HG03558 (cell line): ENCODE data around the gene FLT1.

Source experiments
- ATAC-seq: cut with Tn5 transposase; IDR thresholded peaks from one replicate; pipeline ENCODE4 v1.9.1; 2021; ENCODE audit warnings: moderate number of reproducible peaks; ENCODE audit not compliant: unreplicated experiment; ENCODE audit errors: extremely low read depth

Gene FLT1

GRCh38 chr13:28408863-28409262 lies 86.1 kb downstream of the FLT1 start:
- no peak for ATAC-seq

GRCh38 chr13:28408235-28408848 lies 86.6 kb downstream of the FLT1 start:
- ATAC-seq = no peak

- ATAC-seq = no peak
Observed at GRCh38 chr13:28406733-28407266, 88.1 kb downstream of the FLT1 start.

- ATAC-seq = no peak
Observed at GRCh38 chr13:28402057-28402381, 92.9 kb downstream of the FLT1 start.

- no peak for ATAC-seq
Observed at GRCh38 chr13:28401303-28402056, 93.4 kb downstream of the FLT1 start.

- no peak for ATAC-seq
Observed at GRCh38 chr13:28396053-28396452, 98.9 kb downstream of the FLT1 start.

- no peak for ATAC-seq
Observed at GRCh38 chr13:28394422-28394821, 100.5 kb downstream of the FLT1 start.

GRCh38 chr13:28392896-28393505 lies 101.9 kb downstream of the FLT1 start:
- no peak for ATAC-seq

GRCh38 chr13:28392428-28392827 lies 102.5 kb downstream of the FLT1 start:
- ATAC-seq = no peak

GRCh38 chr13:28387740-28388501 lies 107.0 kb downstream of the FLT1 start:
- ATAC-seq = no peak

GRCh38 chr13:28385362-28385761 lies 109.6 kb downstream of the FLT1 start:
- ATAC-seq = no peak

- ATAC-seq = no peak
Observed at GRCh38 chr13:28384789-28385188, 110.1 kb downstream of the FLT1 start.

GRCh38 chr13:28380319-28380718 lies 114.6 kb downstream of the FLT1 start:
- ATAC-seq = no peak

GRCh38 chr13:28379371-28380083 lies 115.4 kb downstream of the FLT1 start:
- no peak for ATAC-seq

GRCh38 chr13:28376604-28377003 lies 118.3 kb downstream of the FLT1 start:
- ATAC-seq = no peak

- ATAC-seq = no peak
Observed at GRCh38 chr13:28375250-28375930, 119.5 kb downstream of the FLT1 start.

- no peak for ATAC-seq
Observed at GRCh38 chr13:28373810-28374209, 121.1 kb downstream of the FLT1 start.

GRCh38 chr13:28370448-28370847 lies 124.5 kb downstream of the FLT1 start:
- no peak for ATAC-seq

- no peak for ATAC-seq
Observed at GRCh38 chr13:28358708-28359107, 136.2 kb downstream of the FLT1 start.
